Tibial nerve (tissue), 4 donors: ENCODE results near the gene PPP2R3B.

Source experiments
- EP300 ChIP-seq, 2 donors: sonication (generic); formaldehyde crosslinking; IDR thresholded peaks; one replicate each; pipeline ENCODE4 v1.6.1; 2017; ENCODE audit warnings: antibody characterized with exemption in 2 of 2, mild to moderate bottlenecking in 1 of 2
- POLR2A ChIP-seq, 2 donors: fragments of 450-650 bp; IDR thresholded peaks; one replicate each; pipeline ENCODE4 v1.6.1; 2017; ENCODE audit warnings: antibody characterized with exemption in 2 of 2, mild to moderate bottlenecking in 2 of 2, moderate library complexity in 2 of 2
- TF ChIP-seq, protein P1 (sequence below), 5 experiments: fragments of 200-600 bp in 3 of 5; fragments of 450-650 bp in 2 of 5; sonication (generic) in 3 of 5; IDR thresholded peaks; one replicate each; pipeline ENCODE4 v1.5.1; 2016 to 2019; ENCODE audit warnings: antibody characterized with exemption in 5 of 5, mild to moderate bottlenecking in 3 of 5, moderate library complexity in 2 of 5

DNA sequence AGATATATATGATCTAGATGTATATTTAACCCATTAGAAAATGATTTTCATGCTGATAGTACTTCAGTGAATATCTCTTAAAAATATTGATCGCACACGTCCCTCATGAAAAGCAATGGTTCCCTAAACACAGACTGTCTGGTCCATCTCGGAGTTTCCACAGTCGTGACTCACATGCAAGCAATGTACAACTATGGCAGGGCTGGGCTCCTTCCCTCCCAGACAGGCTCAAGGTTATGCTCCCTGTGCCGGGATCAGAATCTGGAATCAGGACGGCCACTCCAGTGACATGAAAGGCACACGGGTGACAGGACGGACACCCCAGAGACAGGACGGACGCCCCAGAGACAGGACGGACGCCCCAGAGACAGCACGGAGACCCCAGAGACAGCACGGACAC is 40.2 kb upstream of the PPP2R3B start:
- TF ChIP-seq, protein P1, sequence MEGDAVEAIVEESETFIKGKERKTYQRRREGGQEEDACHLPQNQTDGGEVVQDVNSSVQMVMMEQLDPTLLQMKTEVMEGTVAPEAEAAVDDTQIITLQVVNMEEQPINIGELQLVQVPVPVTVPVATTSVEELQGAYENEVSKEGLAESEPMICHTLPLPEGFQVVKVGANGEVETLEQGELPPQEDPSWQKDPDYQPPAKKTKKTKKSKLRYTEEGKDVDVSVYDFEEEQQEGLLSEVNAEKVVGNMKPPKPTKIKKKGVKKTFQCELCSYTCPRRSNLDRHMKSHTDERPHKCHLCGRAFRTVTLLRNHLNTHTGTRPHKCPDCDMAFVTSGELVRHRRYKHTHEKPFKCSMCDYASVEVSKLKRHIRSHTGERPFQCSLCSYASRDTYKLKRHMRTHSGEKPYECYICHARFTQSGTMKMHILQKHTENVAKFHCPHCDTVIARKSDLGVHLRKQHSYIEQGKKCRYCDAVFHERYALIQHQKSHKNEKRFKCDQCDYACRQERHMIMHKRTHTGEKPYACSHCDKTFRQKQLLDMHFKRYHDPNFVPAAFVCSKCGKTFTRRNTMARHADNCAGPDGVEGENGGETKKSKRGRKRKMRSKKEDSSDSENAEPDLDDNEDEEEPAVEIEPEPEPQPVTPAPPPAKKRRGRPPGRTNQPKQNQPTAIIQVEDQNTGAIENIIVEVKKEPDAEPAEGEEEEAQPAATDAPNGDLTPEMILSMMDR (IDR thresholded peaks at IDR 0.05): no peak
- TF ChIP-seq POLR2A (IDR thresholded peaks at IDR 0.05) (no peak), EP300 (IDR thresholded peaks at IDR 0.05) (no peak)
